HG03457 (cell line): ENCODE data around the gene SOWAHD.

Experiments
- ATAC-seq: cut with Tn5 transposase; IDR thresholded peaks from one replicate; pipeline ENCODE4 v1.9.1; 2021; ENCODE audit warnings: moderate number of reproducible peaks; ENCODE audit not compliant: unreplicated experiment

Gene SOWAHD

DNA sequence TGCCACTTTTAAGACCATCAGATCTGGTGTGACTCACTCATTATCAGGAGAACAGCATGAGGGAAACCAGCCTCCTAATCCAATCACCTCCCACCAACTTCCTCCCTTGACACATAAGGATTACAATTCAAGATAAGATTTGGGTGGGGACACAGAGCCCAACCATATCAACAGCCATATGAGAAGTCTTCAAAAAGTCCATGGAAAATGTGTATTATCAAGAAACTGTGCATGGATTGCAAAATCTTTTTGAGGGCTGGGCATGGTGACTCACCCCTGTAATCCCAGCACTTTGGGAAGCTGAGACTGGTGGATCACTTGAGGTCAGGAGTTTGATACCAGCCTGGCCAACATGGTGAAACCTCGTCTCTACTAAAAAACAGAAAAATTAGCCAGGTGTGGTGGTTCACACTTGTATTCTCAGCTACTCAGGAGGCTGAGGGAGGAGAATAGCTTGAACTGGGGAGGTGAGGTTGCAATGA lies 50.8 kb downstream of the SOWAHD start:
- no peak for ATAC-seq
